IMR-90 (cell line): Measurements from ENCODE around the gene LY6G6F. TPM values are rescaled to one million over a fixed set of nuclear protein-coding genes. Genes with fewer than 3 reads are reported as not detected.

ENCODE experiments used
- ATAC-seq: fragments of 200-7000 bp; cut with Tn5 transposase; 2 replicates; pipeline ENCODE4 v1.9.1; 2020; ENCODE audit warnings: low read depth, mild to moderate bottlenecking, moderate library complexity
- BruUV-seq: library from RNA; stranded (reverse); fragments of 400-500 nt; replicated peaks from 2 replicates; lab custom pipeline; 2021; lab: Mats Ljungman, UMichigan
- CTCF ChIA-PET: fragments of 300-600 bp; formaldehyde crosslinking; extraction: SDS; loops from one replicate; lab custom pipeline; 2021; ENCODE audit warnings: antibody characterized with exemption; lab: Yijun Ruan, JAX
- POLR2A ChIA-PET: fragments of 300-600 bp; sonication (Branson Sonifier 250); formaldehyde crosslinking; loops from one replicate; lab custom pipeline; 2022; ENCODE audit warnings: antibody characterized with exemption; ENCODE audit not compliant: unreplicated experiment; lab: Charles Lee
- DNase-seq: peaks from one replicate; pipeline ENCODE4 v3.0.0; 2013
- H2AFZ ChIP-seq: replicated peaks from 2 replicates; pipeline ENCODE3; 2013; ENCODE audit warnings: low read length, mild to moderate bottlenecking; ENCODE audit not compliant: poor library complexity
- H2AK5ac ChIP-seq: 2 replicates; pipeline ENCODE4 v1.6.1; 2013; ENCODE audit warnings: low read depth, low read length, inconsistent platforms
- H2AK9ac ChIP-seq: replicated peaks from 2 replicates; pipeline ENCODE3; 2013; ENCODE audit warnings: mild to moderate bottlenecking, low read depth, low read length, moderate library complexity; ENCODE audit not compliant: poor library complexity
- H2BK120ac ChIP-seq: 2 replicates; pipeline ENCODE4 v1.6.1; 2013; ENCODE audit warnings: low read depth, low read length, inconsistent platforms
- H2BK15ac ChIP-seq: 3 replicates; pipeline ENCODE4 v1.6.1; 2013; ENCODE audit warnings: low read depth, low read length, inconsistent platforms
- H2BK20ac ChIP-seq: 2 replicates; pipeline ENCODE4 v1.6.1; 2013; ENCODE audit warnings: low read depth, mild to moderate bottlenecking, inconsistent platforms, low read length, moderate library complexity
- H2BK5ac ChIP-seq: 2 replicates; pipeline ENCODE4 v1.6.1; 2013; ENCODE audit warnings: mild to moderate bottlenecking, low read depth, low read length, inconsistent platforms; ENCODE audit not compliant: poor library complexity, severe bottlenecking
- H3K14ac ChIP-seq: replicated peaks from 2 replicates; pipeline ENCODE4 v1.6.1; 2013; ENCODE audit warnings: low read depth, low read length, inconsistent platforms
- H3K18ac ChIP-seq: 2 replicates; pipeline ENCODE4 v1.6.1; 2013; ENCODE audit warnings: low read depth, low read length, control low read depth
- H3K23ac ChIP-seq: 2 replicates; pipeline ENCODE4 v1.6.1; 2013; ENCODE audit warnings: low read depth, low read length, inconsistent platforms
- H3K27ac ChIP-seq: 2 replicates; pipeline ENCODE4 v1.5.1; 2013; ENCODE audit warnings: mild to moderate bottlenecking, control low read depth, low read length; ENCODE audit not compliant: insufficient read depth
- H3K27me3 ChIP-seq: 2 replicates; pipeline ENCODE4 v1.6.1; 2013; ENCODE audit warnings: low read length; ENCODE audit not compliant: control insufficient read depth, insufficient read depth
- H3K36me3 ChIP-seq: 2 replicates; pipeline ENCODE4 v1.6.1; 2013; ENCODE audit warnings: low read length, mixed read lengths; ENCODE audit not compliant: control insufficient read depth, insufficient read depth
- H3K4ac ChIP-seq: 2 replicates; pipeline ENCODE4 v1.6.1; 2013; ENCODE audit warnings: low read depth, low read length, inconsistent platforms
- H3K4me1 ChIP-seq: 2 replicates; pipeline ENCODE4 v1.6.1; 2013; ENCODE audit warnings: low read length, mixed read lengths; ENCODE audit not compliant: control insufficient read depth, insufficient read depth
- H3K4me2 ChIP-seq: 2 replicates; pipeline ENCODE4 v1.6.1; 2013; ENCODE audit warnings: low read depth, mild to moderate bottlenecking, control low read depth, low read length, moderate library complexity
- H3K4me3 ChIP-seq: 2 replicates; pipeline ENCODE4 v1.5.1; 2013; ENCODE audit warnings: low read depth, mild to moderate bottlenecking, control low read depth, low read length, moderate library complexity; ENCODE audit not compliant: insufficient read depth
- H3K56ac ChIP-seq: 2 replicates; pipeline ENCODE4 v1.6.1; 2013; ENCODE audit warnings: low read length, inconsistent platforms; ENCODE audit not compliant: insufficient read depth; ENCODE audit errors: extremely low read depth
- H3K79me1 ChIP-seq, 2 experiments: 2 replicates each; pipeline ENCODE4 v1.6.1; 2013; ENCODE audit warnings: low read length in 2 of 2, inconsistent platforms in 1 of 2, low read depth in 1 of 2
- H3K9ac ChIP-seq: 2 replicates; pipeline ENCODE4 v1.6.1; 2013; ENCODE audit warnings: low read depth, low read length, control low read depth
- H3K9me1 ChIP-seq: 2 replicates; pipeline ENCODE4 v1.6.1; 2013; ENCODE audit warnings: low read length, inconsistent platforms; ENCODE audit not compliant: insufficient read depth
- H3K9me3 ChIP-seq: 2 replicates; pipeline ENCODE4 v1.6.1; 2013; ENCODE audit warnings: low read length; ENCODE audit not compliant: control insufficient read depth, insufficient read depth
- H4K20me1 ChIP-seq: 2 replicates; pipeline ENCODE4 v1.6.1; 2013; ENCODE audit warnings: low read length, inconsistent platforms; ENCODE audit not compliant: insufficient read depth
- H4K5ac ChIP-seq: 2 replicates; pipeline ENCODE4 v1.6.1; 2013; ENCODE audit warnings: mild to moderate bottlenecking, low read depth, low read length, control low read depth
- H4K8ac ChIP-seq, 2 experiments: 2 replicates each; pipeline ENCODE4 v1.6.1; 2013; ENCODE audit warnings: low read depth in 2 of 2, low read length in 2 of 2, control low read depth in 1 of 2, inconsistent platforms in 1 of 2
- H4K91ac ChIP-seq: 2 replicates; pipeline ENCODE4 v1.6.1; 2013; ENCODE audit warnings: low read depth, low read length, inconsistent platforms; ENCODE audit not compliant: insufficient read depth
- BHLHE40 ChIP-seq: fragments of 150-350 bp; IDR thresholded peaks from 2 replicates; pipeline ENCODE4 v1.6.1; 2016; ENCODE audit warnings: mild to moderate bottlenecking, low read depth, low read length
- CEBPB ChIP-seq: IDR thresholded peaks from 2 replicates; pipeline ENCODE4 v1.6.1; 2012; ENCODE audit warnings: low read depth, low read length, improper control_type of control experiment
- MAFK ChIP-seq: IDR thresholded peaks from 2 replicates; pipeline ENCODE4 v1.6.1; 2012; ENCODE audit warnings: low read depth, low read length, improper control_type of control experiment
- RFX5 ChIP-seq: IDR thresholded peaks from 2 replicates; pipeline ENCODE4 v1.8.0; 2012; ENCODE audit warnings: low read depth, mild to moderate bottlenecking, low read length, moderate library complexity
- WGBS, 2 experiments: methylation state at CpG; one replicate each; pipeline versions ENCODE4 v1.1.5 to v1.1.7; 2013; ENCODE audit warnings: missing lambda C conversion rate in 2 of 2; ENCODE audit not compliant: insufficient read length in 1 of 2; ENCODE audit errors: extremely low coverage in 2 of 2; 5-methylcytosine and 5-hydroxymethylcytosine counted together
- dilution Hi-C: fragments of 300-500 bp; cut with HindIII; formaldehyde crosslinking; loops from one replicate; pipeline ENCODE4 v1.14.3; 2018; ENCODE audit warnings: low sequenced_read_pairs; ENCODE audit not compliant: unreplicated experiment
- in situ Hi-C: fragments of 300-500 bp; cut with MboI; formaldehyde crosslinking; loops from 3 replicates; pipeline ENCODE4 v1.14.3; 2019; ENCODE audit warnings: low sequenced_read_pairs, inconsistent platforms, mixed read lengths
- intact Hi-C: fragments of 100-400 bp; cut with micrococcal nuclease; formaldehyde crosslinking; loops from 2 replicates; pipeline ENCODE4 v1.10.0; 2022
- polyA plus RNA-seq, 3 experiments: library from polyadenylated mRNA; depleted of rRNA; stranded (reverse); fragments of >200 nt; gene quantifications; 2 replicates each; pipeline ENCODE4 v1.2.3, GENCODE V29; 2012; ENCODE audit warnings: low replicate concordance in 1 of 3
- total RNA-seq: library from RNA; depleted of rRNA; stranded (reverse); fragments of >200 nt; gene quantifications from 2 replicates; pipeline ENCODE4 v1.2.3, GENCODE V29; 2012
- TF ChIP-seq, protein P1 (sequence below): fragments of 150-350 bp; IDR thresholded peaks from 2 replicates; pipeline ENCODE4 v1.6.1; 2016; ENCODE audit warnings: low read depth, mild to moderate bottlenecking, low read length, moderate library complexity, borderline replicate concordance

The LY6G6F gene
- total and polyA plus RNA-seq, 2 of the 4 experiments (the other 2 are of a cell fraction), result not detected

DNA sequence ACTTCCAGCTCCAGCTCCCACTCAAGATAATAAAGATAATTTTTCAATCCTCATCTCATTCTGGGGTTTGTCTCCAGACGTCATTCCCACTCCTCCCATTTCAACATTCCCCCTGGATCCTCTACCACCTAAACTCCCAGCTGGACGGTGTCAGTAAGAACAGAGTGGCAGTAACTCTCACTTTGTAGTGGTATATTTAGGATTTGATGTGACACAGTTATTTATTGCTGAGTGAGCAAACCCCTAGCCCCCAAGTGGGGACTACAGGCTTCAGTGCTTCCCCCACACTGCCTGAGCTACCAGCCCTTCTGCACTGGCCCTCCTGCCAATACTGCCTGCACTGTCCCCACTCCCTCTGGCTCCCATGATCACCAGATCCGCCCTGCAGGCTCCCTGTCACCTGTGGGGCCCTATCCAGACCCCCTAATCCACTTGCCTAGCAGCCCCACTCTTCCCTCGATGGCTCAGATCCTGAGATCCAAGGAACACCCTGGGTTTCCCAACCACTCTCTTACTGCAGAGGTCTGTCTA lies 48.4 kb upstream of the LY6G6F start:
- Histone ChIP-seq H4K8ac (no peak overlapping the region), H3K23ac (no peak overlapping the region), H3K4me2 (no peak overlapping the region; the same call in 1 of the 2 replicates), H3K14ac (no peak overlapping the region), H3K27ac (no peak overlapping the region), H3K9me1 (peaks cover 17% of the 10 kb centered on the region; the same call in 1 of the 2 replicates), H2BK5ac (no peak overlapping the region), H4K5ac (no peak overlapping the region), H3K27me3 (no peaks in the 10 kb centered on the region), H3K56ac (no peak overlapping the region), H4K91ac (no peak overlapping the region), H3K9me3 (no peaks in the 10 kb centered on the region), H2BK15ac (no peak overlapping the region), H3K36me3 (peaks cover 15% of the 10 kb centered on the region), H4K20me1 (peaks cover 17% of the 10 kb centered on the region), H3K18ac (no peak overlapping the region), H2BK120ac (no peak overlapping the region), H2AFZ (no peak overlapping the region), H3K4ac (no peak overlapping the region), H2AK9ac (no peak overlapping the region), H2BK20ac (no peak overlapping the region), H3K4me3 (no peak overlapping the region), H3K4me1 (peaks cover 14% of the 10 kb centered on the region), H3K9ac (no peak overlapping the region), H2AK5ac (no peak overlapping the region), H3K79me1 (peaks cover 21 to 76% of the 10 kb centered on the region in 2 experiments; a peak in 3 of 4 replicates)
- POLR2A ChIA-PET, result no interaction called here
- dilution Hi-C loops (no loop called here), intact Hi-C loops (no loop called here), in situ Hi-C loops (no loop called here)
- no CpG with 5 or more reads among the region's 4 CpGs for WGBS, 2 experiments
- CTCF ChIA-PET, result no interaction called here
- DNase-seq (no peak), ATAC-seq (no peak)
- BruUV-seq, result no TSS peak
- TF ChIP-seq CEBPB, result no peak
- TF ChIP-seq RFX5, result no peak
- TF ChIP-seq MAFK, result peak; percentile 45
- TF ChIP-seq BHLHE40, result no peak
- TF ChIP-seq, protein P1, sequence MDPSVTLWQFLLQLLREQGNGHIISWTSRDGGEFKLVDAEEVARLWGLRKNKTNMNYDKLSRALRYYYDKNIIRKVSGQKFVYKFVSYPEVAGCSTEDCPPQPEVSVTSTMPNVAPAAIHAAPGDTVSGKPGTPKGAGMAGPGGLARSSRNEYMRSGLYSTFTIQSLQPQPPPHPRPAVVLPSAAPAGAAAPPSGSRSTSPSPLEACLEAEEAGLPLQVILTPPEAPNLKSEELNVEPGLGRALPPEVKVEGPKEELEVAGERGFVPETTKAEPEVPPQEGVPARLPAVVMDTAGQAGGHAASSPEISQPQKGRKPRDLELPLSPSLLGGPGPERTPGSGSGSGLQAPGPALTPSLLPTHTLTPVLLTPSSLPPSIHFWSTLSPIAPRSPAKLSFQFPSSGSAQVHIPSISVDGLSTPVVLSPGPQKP, result no peak
